H54 (cell line): ENCODE results near the gene CES3.
A peak's percentile ranks its signal among the peaks of the same experiment; 100 is the strongest.
"Not testable (repeated sequence)": the region's sequence is repeated elsewhere in the genome, so short reads cannot be mapped to it uniquely, and the experiment has no call there.

ENCODE experiments used
- DNase-seq: peaks from one replicate; pipeline ENCODE4 v3.0.0; 2011; ENCODE audit warnings: low spot score, mixed read lengths; ENCODE audit not compliant: insufficient read length
- FAIRE-seq: peaks from 3 replicates; lab custom pipeline; 2011; peaks lifted over from hg19 to GRCh38; lab: Jason Lieb, UNC
- POLR2A ChIP-seq: IDR thresholded peaks from 2 replicates; pipeline ENCODE4 v1.6.1; 2011; ENCODE audit warnings: low read depth, mild to moderate bottlenecking, low read length

Gene CES3

DNA sequence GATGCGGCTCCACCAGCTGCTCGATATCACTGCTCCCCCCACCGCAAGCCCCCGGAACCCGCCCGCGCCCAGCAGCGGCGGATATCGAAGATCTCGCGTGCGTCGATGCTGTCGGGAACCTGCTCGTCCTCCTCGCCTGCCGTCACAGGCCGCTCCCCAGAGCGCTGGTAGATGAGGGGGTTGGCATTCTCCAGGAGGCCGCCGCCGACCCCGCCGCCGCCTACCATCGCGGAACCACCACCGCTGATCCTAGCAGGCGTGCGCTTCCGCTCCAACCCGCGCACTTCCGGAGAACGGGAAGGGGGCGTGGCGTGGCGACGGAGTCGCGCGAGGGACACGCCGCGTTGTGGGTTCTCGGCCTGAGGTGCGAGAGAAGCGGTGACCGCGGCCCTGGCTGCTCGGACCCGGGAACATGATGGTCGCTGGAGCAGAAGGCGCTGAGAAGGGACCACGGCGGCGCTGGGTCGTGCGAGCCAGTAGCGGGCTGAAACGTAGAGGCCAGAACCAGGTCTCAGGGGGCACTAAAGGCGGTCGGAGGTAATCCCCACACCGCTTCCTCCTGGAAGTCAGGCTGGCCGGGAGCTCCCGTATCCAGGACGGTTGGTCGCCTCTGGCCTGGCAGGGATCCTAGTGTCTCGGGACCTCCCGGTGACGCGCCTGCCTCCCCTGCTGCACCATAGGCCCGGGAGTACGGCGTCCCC, 26.8 kb upstream of the CES3 start, which contains the start of gene CIAO2B:
Gene CIAO2B (minus strand): TSS at position 265 of the 701 bp plus-strand sequence. CDS start 38 bp downstream, at position 227.
- DNase-seq, result peak; percentile 74
- FAIRE-seq, result no peak
- TF ChIP-seq POLR2A, result peak; percentile 88

DNA sequence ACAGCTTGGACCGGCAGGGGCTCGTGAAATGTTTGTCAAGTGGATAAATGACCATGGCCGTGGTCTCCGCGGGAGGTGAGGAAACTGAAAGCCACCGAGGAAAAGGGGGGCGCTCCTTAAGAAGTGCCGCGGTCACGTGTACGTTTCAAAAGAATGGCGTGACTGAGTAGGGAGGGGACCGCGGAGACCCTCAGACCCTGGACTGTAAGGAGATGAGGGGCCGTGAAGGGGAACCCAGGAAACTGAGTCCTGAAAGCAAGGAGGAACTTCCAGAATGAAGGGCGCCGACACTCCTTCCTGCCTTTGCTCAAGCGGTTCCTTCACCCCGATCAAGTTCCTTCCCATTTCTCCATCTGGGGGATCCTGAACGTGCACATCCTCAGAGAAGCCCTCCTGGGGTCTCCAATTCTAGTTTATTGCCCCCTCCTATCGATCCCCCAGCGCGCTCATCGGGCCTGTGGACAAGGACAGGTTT, 26.2 kb upstream of the CES3 start:
- not testable (repeated sequence) for FAIRE-seq, DNase-seq

DNA sequence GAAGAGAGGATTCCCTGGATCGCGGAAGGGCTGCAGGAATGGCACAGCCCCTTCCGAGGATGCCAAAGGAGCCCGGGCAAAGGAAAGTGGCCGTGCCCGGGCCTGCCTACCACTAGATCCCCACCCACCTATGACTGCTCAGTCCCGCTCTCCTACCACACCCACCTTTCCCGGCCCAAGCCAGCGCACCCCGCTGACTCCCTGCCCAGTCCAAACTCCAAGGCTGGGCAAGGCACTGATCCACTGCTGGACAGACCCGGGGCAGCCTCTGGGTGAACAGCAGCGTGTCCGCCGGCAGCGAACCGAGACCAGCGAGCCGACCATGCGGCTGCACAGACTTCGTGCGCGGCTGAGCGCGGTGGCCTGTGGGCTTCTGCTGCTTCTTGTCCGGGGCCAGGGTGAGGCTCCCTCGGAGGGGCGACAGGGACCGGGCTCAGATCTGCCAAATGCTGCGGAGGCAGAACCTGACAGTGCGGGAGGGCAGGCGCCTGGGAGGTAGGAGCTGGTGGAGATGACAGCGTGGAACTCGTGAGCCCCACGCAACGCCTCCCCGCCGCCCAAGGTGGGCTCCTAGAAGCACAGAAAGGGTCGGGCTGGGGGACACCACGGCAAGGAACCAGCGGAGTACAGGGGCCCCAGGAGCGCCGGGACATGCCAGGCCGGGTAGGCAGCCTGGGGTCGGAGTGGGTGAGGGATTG, 25.6 kb upstream of the CES3 start, which contains the start of gene CES2:
Gene CES2 (plus strand): TSS at position 203 of the 698 bp plus-strand sequence. CDS start 120 bp downstream, at position 323.
- TF ChIP-seq POLR2A, result no peak
- DNase-seq (no peak), FAIRE-seq (no peak)

DNA sequence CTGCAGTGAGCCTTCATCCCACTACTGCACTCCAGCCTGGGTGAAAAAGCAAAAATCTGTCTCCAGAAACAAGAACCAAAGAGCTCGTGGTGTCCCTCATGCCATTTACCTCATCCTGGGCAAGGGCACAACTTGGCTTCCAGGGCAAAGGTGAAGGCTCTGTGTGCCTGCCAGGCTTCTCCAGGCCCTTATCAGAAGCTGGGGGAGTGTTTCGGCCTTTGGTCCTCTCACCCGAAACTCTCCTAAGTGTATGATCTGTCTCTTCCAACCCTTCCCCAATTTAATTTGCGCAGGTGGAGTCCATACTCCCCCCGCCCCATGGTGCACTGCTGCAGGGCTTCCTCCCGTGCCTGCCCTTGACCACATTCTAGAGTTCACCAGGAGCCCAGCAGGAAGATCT, 24.6 kb upstream of the CES3 start:
- FAIRE-seq, result no peak

DNA sequence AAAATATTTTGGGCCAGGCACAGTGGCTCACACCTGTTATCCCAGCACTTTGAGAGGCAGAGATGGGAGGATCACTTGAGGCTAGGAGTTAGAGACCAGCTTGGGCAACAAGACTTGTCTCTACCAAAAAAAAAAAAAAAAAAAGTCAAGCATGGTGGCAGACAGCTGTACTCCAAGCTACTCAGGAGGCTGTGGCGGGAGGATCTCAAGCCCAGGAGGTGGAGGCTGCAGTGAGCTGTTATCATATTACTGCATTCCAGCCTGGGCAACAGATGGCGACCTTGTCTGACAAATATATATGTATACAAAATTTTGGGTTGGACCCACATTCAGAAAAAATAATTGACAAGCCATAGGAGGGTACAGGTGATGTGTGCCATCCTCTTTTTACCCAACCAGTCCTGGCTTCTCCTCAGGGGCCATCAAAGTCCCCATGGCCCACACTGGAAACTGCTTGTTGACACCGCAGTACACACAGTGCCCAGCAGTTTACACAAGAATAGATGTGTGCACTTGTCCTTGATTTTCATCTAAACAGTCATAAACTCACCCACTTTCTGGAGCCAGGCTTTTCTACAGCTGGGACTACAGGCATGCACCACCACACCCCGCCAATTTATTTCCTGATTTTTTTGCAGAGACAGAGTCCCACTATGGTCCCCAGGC, 24.0 kb upstream of the CES3 start:
- no peak for TF ChIP-seq POLR2A
- FAIRE-seq, result no peak
- DNase-seq, result no peak

More for the DNA sequence above, 24.6 kb upstream of the CES3 start:
- DNase-seq, result no peak
- no peak for TF ChIP-seq POLR2A

DNA sequence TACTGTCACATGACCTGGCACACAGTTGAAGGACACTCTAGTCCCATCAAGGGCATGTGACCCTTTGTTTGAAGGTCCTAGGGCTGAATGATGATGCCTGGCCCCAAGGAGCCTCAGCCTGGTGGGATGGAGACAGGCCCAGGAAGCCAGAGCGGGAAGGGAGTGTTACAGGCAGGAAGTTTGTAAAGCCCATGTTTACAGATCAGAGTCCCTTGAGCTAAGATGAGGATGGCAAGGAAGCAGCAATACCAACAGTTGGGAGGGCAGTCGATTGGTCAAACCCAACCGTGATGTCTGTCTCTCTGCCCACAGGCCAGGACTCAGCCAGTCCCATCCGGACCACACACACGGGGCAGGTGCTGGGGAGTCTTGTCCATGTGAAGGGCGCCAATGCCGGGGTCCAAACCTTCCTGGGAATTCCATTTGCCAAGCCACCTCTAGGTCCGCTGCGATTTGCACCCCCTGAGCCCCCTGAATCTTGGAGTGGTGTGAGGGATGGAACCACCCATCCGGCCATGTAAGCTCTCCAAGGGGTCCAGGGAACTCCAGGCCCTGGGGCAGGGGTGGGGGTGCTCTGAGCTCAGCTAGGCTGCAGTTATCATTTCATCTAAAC, 23.2 kb upstream of the CES3 start:
- no peak for TF ChIP-seq POLR2A
- DNase-seq, result no peak
- no peak for FAIRE-seq

DNA sequence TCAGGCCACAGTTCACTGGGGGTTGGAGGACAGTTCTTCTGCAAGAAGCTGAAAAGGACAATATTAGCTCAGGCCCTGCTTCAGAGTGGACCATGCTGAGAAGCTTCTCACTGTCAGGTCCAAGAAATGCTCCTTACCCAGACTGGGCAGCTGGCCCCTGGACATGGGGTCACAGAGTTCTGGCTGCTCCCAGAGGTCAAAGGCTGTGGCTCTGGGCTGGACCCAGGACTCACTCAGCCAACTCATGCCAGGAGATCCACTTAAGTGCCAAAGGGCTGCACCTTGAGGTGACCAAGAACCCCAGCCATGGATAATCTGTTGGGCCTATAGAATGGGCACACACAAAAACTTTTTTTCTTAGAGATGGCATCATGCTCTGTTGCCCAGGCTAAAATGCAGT, 21.7 kb upstream of the CES3 start:
- no peak for TF ChIP-seq POLR2A
- no peak for FAIRE-seq
- DNase-seq, result no peak

DNA sequence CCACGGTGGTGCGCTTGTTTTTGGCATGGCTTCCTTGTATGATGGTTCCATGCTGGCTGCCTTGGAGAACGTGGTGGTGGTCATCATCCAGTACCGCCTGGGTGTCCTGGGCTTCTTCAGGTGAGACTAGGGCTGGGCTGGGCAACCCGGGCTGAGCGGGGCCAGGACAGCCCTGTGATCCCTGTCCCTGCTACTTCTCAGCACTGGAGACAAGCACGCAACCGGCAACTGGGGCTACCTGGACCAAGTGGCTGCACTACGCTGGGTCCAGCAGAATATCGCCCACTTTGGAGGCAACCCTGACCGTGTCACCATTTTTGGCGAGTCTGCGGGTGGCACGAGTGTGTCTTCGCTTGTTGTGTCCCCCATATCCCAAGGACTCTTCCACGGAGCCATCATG, 20.8 kb upstream of the CES3 start:
- no peak for DNase-seq
- no peak for TF ChIP-seq POLR2A
- no peak for FAIRE-seq

DNA sequence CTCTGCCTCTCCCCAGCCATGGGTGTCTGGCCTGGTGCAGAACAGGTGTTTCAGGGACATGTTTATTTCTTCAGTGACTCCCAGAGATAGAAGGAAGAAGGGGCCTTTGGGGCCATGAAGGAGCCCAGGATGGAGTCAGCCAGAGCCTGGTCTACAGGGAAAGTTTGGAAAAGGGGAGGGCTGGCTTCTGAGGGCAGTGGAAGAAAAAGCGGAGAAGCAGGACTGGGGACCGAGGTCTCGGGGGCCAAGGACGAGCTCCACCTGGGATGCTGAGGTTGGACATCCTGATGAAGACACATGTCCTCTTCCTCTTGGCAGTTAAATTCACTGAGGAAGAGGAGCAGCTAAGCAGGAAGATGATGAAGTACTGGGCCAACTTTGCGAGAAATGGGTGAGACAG, 18.1 kb upstream of the CES3 start:
- DNase-seq (no peak), FAIRE-seq (no peak)
- TF ChIP-seq POLR2A, result no peak

DNA sequence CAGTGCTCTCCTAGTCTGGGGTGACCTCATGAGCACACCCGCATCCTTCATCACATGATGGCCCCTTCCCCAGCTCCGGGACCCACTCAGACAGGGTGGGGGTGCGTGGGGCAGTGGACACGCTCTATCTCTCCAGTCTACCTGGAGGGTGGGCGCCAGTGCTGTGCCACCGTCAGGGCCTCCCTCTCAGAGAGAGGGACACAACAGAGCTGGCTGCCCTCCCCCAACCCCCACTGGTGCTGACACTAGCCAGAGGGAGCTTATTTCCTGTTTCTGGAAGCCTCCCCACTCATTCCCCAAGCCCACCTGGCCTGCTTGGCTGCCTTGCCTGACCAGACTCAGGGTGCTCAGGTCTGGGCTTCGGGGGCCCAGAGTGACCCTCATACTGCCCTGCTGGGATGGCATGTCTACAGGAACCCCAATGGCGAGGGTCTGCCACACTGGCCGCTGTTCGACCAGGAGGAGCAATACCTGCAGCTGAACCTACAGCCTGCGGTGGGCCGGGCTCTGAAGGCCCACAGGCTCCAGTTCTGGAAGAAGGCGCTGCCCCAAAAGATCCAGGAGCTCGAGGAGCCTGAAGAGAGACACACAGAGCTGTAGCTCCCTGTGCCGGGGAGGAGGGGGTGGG, 17.5 kb upstream of the CES3 start:
- FAIRE-seq (no peak), DNase-seq (no peak)
- TF ChIP-seq POLR2A, result no peak

DNA sequence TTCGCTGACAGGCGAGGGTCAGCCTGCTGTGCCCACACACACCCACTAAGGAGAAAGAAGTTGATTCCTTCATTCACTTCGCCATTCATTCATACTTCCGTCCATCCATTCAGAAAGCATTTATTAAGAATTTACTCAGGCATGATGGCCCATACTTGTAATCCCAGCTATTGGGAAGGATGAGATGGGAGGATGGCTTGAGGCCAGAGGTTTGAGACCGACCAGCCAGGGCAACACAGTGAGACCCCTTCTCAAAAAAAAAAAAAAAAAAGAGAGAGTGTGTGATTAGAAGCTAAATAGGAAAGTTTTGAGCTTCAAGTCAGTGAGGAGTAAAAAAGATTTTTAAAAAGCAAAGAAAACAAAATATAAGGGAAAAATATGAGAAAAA, 17.0 kb upstream of the CES3 start:
- TF ChIP-seq POLR2A, result no peak
- no peak for FAIRE-seq
- no peak for DNase-seq

DNA sequence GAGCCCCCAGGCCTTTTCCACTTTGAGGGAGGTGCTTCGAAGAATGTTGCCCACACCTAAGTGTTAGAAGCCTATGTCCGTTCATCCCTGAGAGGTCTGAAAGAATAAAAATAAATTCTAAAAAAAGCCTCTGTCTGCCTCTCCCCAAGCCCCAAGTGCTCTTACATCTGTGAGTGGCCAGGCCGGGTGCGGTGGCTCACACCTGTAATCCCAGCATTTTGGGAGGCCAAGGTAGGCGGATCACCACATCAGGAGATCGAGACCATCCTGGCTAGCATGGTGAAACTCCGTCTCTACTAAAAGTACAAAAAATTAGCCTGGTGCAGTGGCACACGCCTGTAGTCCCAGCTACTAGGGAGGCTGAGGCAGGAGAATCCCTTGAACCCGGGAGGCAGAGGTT, 16.1 kb upstream of the CES3 start:
- not testable (repeated sequence) for FAIRE-seq, DNase-seq

DNA sequence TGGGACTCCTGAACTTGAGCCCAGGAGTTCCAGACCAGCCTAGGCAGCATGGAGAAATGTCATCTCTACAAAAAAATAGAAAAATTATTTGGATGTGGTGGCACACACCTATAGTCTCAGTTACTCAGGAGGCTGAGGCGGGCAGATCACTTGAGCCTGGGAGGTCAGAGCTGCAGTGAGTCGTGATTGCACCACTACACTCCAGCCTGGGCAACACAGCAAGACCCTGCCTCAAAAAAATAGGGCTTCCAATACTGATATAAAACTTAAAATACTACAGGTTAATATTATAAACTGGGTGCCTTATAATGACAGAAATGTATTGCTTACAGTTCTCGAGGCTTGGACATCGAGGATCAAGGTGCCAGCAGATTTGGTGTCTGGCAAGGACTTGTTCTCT, 15.1 kb upstream of the CES3 start:
- FAIRE-seq, result no peak
- TF ChIP-seq POLR2A, result no peak

More for the DNA sequence above, 15.1 kb upstream of the CES3 start:
- DNase-seq, result no peak
